Ishikawa (cell line): ENCODE data around the gene RASSF1.

ENCODE experiments used
- CEBPB ChIP-seq: IDR thresholded peaks from 2 replicates; pipeline ENCODE4 v1.6.1; 2012
- CREB1 ChIP-seq: IDR thresholded peaks from 2 replicates; pipeline ENCODE4 v1.6.1; 2012; ENCODE audit warnings: low read depth
- EGR1 ChIP-seq: IDR thresholded peaks from 2 replicates; pipeline ENCODE4 v1.6.1; 2012
- EP300 ChIP-seq: IDR thresholded peaks from 2 replicates; pipeline ENCODE4 v1.6.1; 2012; ENCODE audit warnings: borderline replicate concordance
- FOXM1 ChIP-seq: IDR thresholded peaks from 2 replicates; pipeline ENCODE4 v1.6.1; 2012; ENCODE audit warnings: low read depth, borderline replicate concordance
- MAX ChIP-seq: IDR thresholded peaks from 2 replicates; pipeline ENCODE4 v1.6.1; 2012
- NFIC ChIP-seq: IDR thresholded peaks from 2 replicates; pipeline ENCODE4 v1.6.1; 2012
- RAD21 ChIP-seq: IDR thresholded peaks from 2 replicates; pipeline ENCODE4 v1.6.1; 2012; ENCODE audit warnings: low read depth
- REST ChIP-seq: IDR thresholded peaks from 2 replicates; pipeline ENCODE4 v1.6.1; 2012; ENCODE audit warnings: low read depth, mild to moderate bottlenecking
- TAF1 ChIP-seq: IDR thresholded peaks from 2 replicates; pipeline ENCODE4 v1.6.1; 2012; ENCODE audit warnings: low read depth, mild to moderate bottlenecking
- TCF12 ChIP-seq: IDR thresholded peaks from 2 replicates; pipeline ENCODE4 v1.6.1; 2012; ENCODE audit warnings: low read depth
- TEAD4 ChIP-seq: IDR thresholded peaks from 2 replicates; pipeline ENCODE4 v1.6.1; 2012
- USF1 ChIP-seq: IDR thresholded peaks from 2 replicates; pipeline ENCODE4 v1.6.1; 2012
- YY1 ChIP-seq: IDR thresholded peaks from 2 replicates; pipeline ENCODE4 v1.6.1; 2012; ENCODE audit warnings: low read depth
- ZBTB7A ChIP-seq: IDR thresholded peaks from 2 replicates; pipeline ENCODE4 v1.6.1; 2012; ENCODE audit warnings: low read depth

Gene RASSF1

DNA sequence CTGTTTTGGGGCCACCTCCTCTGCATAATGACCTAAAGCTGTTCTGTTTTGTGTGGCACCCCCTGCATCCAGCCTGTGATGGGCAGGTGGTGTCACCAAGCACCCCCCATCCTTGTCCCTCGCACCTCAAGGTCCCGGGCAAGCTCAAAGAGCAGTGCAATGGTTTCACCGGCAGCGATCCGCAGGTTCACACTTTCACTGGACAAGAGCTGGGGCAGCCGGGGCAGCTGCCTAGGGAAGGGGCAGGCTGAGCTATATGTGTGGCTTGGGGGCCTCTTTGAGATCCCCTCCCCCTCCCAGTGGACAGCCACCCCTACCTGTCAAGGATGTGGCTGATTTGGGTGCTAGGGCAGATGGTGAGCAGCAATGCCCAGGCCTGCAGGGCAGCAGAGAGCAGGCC, 51.5 kb downstream of the RASSF1 start:
- TF ChIP-seq CREB1 (no peak), TAF1 (no peak), TCF12 (no peak), NFIC (no peak), CEBPB (no peak), TEAD4 (no peak), EGR1 (no peak), ZBTB7A (no peak), MAX (no peak)

GRCh38 chr3:50288387-50289007, 52.1 kb downstream of the RASSF1 start:
- TF ChIP-seq TCF12: no peak
- no peak for TF ChIP-seq EP300

DNA sequence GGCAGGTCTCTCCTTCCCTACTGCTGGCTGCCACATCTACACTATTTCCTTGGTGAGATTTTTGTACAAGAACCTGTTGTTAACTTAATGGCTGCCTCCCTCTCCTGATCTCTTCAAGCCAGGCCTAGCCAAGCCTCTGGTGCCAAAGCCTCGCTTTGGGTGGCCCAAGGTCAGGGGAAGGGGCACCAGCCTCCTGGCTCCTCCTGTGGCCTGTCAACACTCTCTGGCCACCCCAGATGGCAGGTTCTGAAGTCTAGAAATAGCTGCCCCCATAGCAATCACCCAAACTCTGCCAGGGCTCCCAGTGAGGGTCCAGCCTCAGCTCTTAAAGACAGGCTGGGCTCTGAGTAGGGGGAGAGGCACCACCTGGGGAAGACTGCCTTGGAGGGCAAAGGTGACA, 53.4 kb downstream of the RASSF1 start:
- TF ChIP-seq USF1 (no peak), ZBTB7A (no peak), CEBPB (no peak), YY1 (no peak), EGR1 (no peak), TEAD4 (no peak), CREB1 (no peak), EP300 (no peak), REST (no peak), TAF1 (no peak), FOXM1 (no peak), NFIC (no peak), RAD21 (no peak), MAX (no peak), TCF12 (no peak)

DNA sequence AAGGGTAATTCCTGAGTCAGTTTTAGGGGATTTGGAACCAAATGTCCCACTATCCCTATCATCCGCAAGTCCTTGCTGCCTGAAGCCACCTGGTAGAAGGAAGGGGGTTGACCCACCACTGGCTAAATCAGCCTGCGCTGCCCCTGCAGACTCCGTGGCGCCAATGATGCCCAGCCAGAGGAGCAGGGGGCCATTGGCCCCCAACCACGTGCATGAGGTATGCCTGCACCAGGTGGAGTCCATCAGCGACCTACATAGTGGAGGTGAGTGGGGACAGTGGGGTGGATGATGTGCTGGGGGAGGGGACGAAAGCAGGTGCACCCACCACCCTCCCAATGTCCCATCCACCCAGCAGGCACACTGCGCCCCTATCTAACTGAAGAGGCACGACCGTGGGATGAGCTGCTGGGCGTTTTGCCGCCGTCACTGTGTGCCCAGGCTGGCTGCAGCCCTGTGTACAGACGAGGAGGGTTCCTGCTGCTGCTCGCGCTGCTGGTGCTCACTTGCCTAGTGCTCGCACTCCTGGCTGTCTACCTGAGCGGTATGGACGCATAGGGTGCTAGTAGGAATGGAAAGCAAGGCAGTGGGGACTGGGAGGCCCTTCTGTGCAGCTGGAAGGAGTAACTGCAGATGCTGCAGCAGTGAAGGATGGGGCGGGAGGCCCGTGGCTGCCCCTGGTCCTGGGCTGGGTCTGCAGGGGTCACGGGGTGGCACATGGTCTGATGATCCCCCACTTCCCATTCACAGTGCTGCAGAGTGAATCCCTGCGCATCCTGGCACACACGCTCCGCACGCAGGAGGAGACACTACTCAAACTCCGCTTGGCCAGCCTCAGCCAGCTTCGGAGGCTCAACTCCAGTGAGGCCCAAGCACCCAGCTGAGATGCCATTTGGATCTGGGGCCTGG, 54.1 kb downstream of the RASSF1 start:
- TF ChIP-seq FOXM1 (no peak), TEAD4 (no peak), EGR1 (no peak), REST (no peak), EP300 (no peak), USF1 (no peak), NFIC (no peak), ZBTB7A (no peak), CREB1 (no peak), YY1 (no peak), RAD21 (no peak), TAF1 (no peak), CEBPB (no peak), MAX (no peak), TCF12 (no peak)
